GM21381 (cell line): Measurements from ENCODE around the gene PCNT.
"Not testable (repeated sequence)": the region's sequence is repeated elsewhere in the genome, so short reads cannot be mapped to it uniquely, and the experiment has no call there.

Source experiments
- ATAC-seq: cut with Tn5 transposase; IDR thresholded peaks from one replicate; pipeline ENCODE4 v1.9.1; 2021; ENCODE audit warnings: mild to moderate bottlenecking, moderate library complexity; ENCODE audit not compliant: unreplicated experiment

The PCNT gene

GRCh38 chr21:46424621-46425020 lies 100.7 kb downstream of the PCNT start:
- no peak for ATAC-seq

GRCh38 chr21:46425041-46425440 lies 101.1 kb downstream of the PCNT start:
- no peak for ATAC-seq

- ATAC-seq, result no peak
Observed at GRCh38 chr21:46425571-46425970, 101.6 kb downstream of the PCNT start.

- ATAC-seq, result no peak
Observed at GRCh38 chr21:46426313-46427046, 102.5 kb downstream of the PCNT start.

GRCh38 chr21:46427516-46427915 lies 103.6 kb downstream of the PCNT start:
- no peak for ATAC-seq

GRCh38 chr21:46428286-46428685 lies 104.3 kb downstream of the PCNT start:
- ATAC-seq, result no peak

GRCh38 chr21:46428987-46429710 lies 105.2 kb downstream of the PCNT start:
- ATAC-seq, result no peak

GRCh38 chr21:46429754-46430681 lies 106.1 kb downstream of the PCNT start:
- ATAC-seq, result no peak

- no peak for ATAC-seq
Observed at GRCh38 chr21:46431448-46431847, 107.5 kb downstream of the PCNT start.

- ATAC-seq, result no peak
Observed at GRCh38 chr21:46431884-46432488, 108.0 kb downstream of the PCNT start.

- not testable (repeated sequence) for ATAC-seq
Observed at GRCh38 chr21:46433116-46433515, 109.2 kb downstream of the PCNT start.

GRCh38 chr21:46434322-46434958 lies 110.5 kb downstream of the PCNT start:
- ATAC-seq, result no peak

GRCh38 chr21:46435786-46436227 lies 111.9 kb downstream of the PCNT start:
- ATAC-seq, result no peak

GRCh38 chr21:46436621-46437020 lies 112.7 kb downstream of the PCNT start:
- no peak for ATAC-seq

GRCh38 chr21:46437096-46437498 lies 113.1 kb downstream of the PCNT start:
- ATAC-seq, result no peak

- ATAC-seq, result no peak
Observed at GRCh38 chr21:46437511-46437910, 113.6 kb downstream of the PCNT start.

- ATAC-seq, result no peak
Observed at GRCh38 chr21:46438241-46438640, 114.3 kb downstream of the PCNT start.

GRCh38 chr21:46439906-46440305 lies 116.0 kb downstream of the PCNT start:
- no peak for ATAC-seq

GRCh38 chr21:46441331-46441730 lies 117.4 kb downstream of the PCNT start:
- no peak for ATAC-seq

- ATAC-seq, result no peak
Observed at GRCh38 chr21:46441961-46442498, 118.1 kb downstream of the PCNT start.
